Lower lobe of right lung (tissue), 2 donors: Measurements from ENCODE around the gene ADAMTS18. TPM values are rescaled to one million over a fixed set of nuclear protein-coding genes. Genes with fewer than 3 reads are reported as not detected.

ENCODE experiments used
- ATAC-seq, 2 donors: fragments of 200-7000 bp; cut with Tn5 transposase; one replicate each; pipeline ENCODE4 v1.9.1; 2020 to 2022; ENCODE audit warnings: mild to moderate bottlenecking in 2 of 2, moderate library complexity in 2 of 2
- DNase-seq: peaks from one replicate; pipeline ENCODE4 v3.0.0-alpha.2; 2020
- H3K27ac ChIP-seq: fragments of 200-600 bp; one replicate; pipeline ENCODE4 v1.8.0; 2022
- H3K27me3 ChIP-seq: fragments of 200-600 bp; one replicate; pipeline ENCODE4 v1.8.0; 2022; ENCODE audit warnings: low read depth
- H3K36me3 ChIP-seq: fragments of 200-600 bp; one replicate; pipeline ENCODE4 v1.8.0; 2022; ENCODE audit warnings: mild to moderate bottlenecking
- H3K4me1 ChIP-seq: fragments of 200-600 bp; one replicate; pipeline ENCODE4 v1.8.0; 2022
- H3K4me3 ChIP-seq: fragments of 200-600 bp; one replicate; pipeline ENCODE4 v1.8.0; 2022; ENCODE audit warnings: mild to moderate bottlenecking
- H3K9me3 ChIP-seq: fragments of 200-600 bp; one replicate; pipeline ENCODE4 v1.8.0; 2022
- CTCF ChIP-seq: fragments of 200-600 bp; IDR thresholded peaks from one replicate; pipeline ENCODE4 v1.8.0; 2022; ENCODE audit warnings: antibody characterized with exemption, mild to moderate bottlenecking
- intact Hi-C: fragments of 100-400 bp; cut with DNase I; formaldehyde crosslinking; loops from one replicate; pipeline ENCODE4 v1.11.0; 2022
- total RNA-seq: library from RNA; stranded (reverse); fragmentation: NEBNext Ultra II Directional; extraction: Animal tissue kit (Norgen Biotek cat#: 25700); gene quantifications from one replicate; pipeline ENCODE4 v1.2.1, GENCODE V29; 2021
- donor health status: DM: no; HTN: yes; CAD: no; lungs with severe emphysema.

The ADAMTS18 gene
- total RNA-seq, 1 donor from 2014 or later = 0.09 TPM

GRCh38 chr16:77302674-77303073, 132.2 kb downstream of the ADAMTS18 start:
- Histone ChIP-seq H3K36me3 (no peaks in the 10 kb centered on the region), H3K27me3 (no peaks in the 10 kb centered on the region), H3K9me3 (no peaks in the 10 kb centered on the region), H3K4me1 (no peaks in the 10 kb centered on the region), H3K27ac (no peak overlapping the region), H3K4me3 (no peak overlapping the region)
- intact Hi-C loops = no loop called here
- no peak for TF ChIP-seq CTCF
- no peak for ATAC-seq
- no peak for DNase-seq

GRCh38 chr16:77302249-77302648, 132.6 kb downstream of the ADAMTS18 start:
- DNase-seq (no peak), ATAC-seq (no peak)
- Histone ChIP-seq H3K4me3 (no peak overlapping the region), H3K9me3 (no peaks in the 10 kb centered on the region), H3K36me3 (no peaks in the 10 kb centered on the region), H3K27me3 (no peaks in the 10 kb centered on the region), H3K27ac (no peak overlapping the region), H3K4me1 (no peaks in the 10 kb centered on the region)
- TF ChIP-seq CTCF = no peak
- intact Hi-C loops = no loop called here

GRCh38 chr16:77300256-77300655, 134.6 kb downstream of the ADAMTS18 start:
- no peak for DNase-seq
- H3K27me3 ChIP-seq = no peaks in the 10 kb centered on the region
- H3K4me3 ChIP-seq = no peak overlapping the region
- no peak overlapping the region for H3K27ac ChIP-seq
- intact Hi-C loops = no loop called here
- no peaks in the 10 kb centered on the region for H3K36me3 ChIP-seq
- ATAC-seq = no peak
- TF ChIP-seq CTCF = no peak
- no peaks in the 10 kb centered on the region for H3K4me1 ChIP-seq
- no peaks in the 10 kb centered on the region for H3K9me3 ChIP-seq

GRCh38 chr16:77299395-77299794, 135.4 kb downstream of the ADAMTS18 start:
- ATAC-seq (no peak), DNase-seq (no peak)
- no peak overlapping the region for H3K4me3 ChIP-seq
- H3K27ac ChIP-seq = no peak overlapping the region
- intact Hi-C loops = no loop called here
- no peaks in the 10 kb centered on the region for H3K36me3 ChIP-seq
- no peaks in the 10 kb centered on the region for H3K4me1 ChIP-seq
- TF ChIP-seq CTCF = no peak
- H3K27me3 ChIP-seq = no peaks in the 10 kb centered on the region
- H3K9me3 ChIP-seq = no peaks in the 10 kb centered on the region

GRCh38 chr16:77298418-77299360, 136.1 kb downstream of the ADAMTS18 start:
- intact Hi-C loops = no loop called here
- DNase-seq (no peak), ATAC-seq (no peak)
- Histone ChIP-seq H3K9me3 (no peaks in the 10 kb centered on the region), H3K36me3 (no peaks in the 10 kb centered on the region), H3K4me1 (no peaks in the 10 kb centered on the region), H3K27ac (no peak overlapping the region), H3K27me3 (no peaks in the 10 kb centered on the region), H3K4me3 (no peak overlapping the region)
- no peak for TF ChIP-seq CTCF
